Measurements from ENCODE around the gene SDHA. TPM values are rescaled to one million over a fixed set of nuclear protein-coding genes. Genes with fewer than 3 reads are reported as not detected.

SDHA gene
- polyA plus RNA-seq, 2 donors = 43.7 to 63.1 TPM

DNA sequence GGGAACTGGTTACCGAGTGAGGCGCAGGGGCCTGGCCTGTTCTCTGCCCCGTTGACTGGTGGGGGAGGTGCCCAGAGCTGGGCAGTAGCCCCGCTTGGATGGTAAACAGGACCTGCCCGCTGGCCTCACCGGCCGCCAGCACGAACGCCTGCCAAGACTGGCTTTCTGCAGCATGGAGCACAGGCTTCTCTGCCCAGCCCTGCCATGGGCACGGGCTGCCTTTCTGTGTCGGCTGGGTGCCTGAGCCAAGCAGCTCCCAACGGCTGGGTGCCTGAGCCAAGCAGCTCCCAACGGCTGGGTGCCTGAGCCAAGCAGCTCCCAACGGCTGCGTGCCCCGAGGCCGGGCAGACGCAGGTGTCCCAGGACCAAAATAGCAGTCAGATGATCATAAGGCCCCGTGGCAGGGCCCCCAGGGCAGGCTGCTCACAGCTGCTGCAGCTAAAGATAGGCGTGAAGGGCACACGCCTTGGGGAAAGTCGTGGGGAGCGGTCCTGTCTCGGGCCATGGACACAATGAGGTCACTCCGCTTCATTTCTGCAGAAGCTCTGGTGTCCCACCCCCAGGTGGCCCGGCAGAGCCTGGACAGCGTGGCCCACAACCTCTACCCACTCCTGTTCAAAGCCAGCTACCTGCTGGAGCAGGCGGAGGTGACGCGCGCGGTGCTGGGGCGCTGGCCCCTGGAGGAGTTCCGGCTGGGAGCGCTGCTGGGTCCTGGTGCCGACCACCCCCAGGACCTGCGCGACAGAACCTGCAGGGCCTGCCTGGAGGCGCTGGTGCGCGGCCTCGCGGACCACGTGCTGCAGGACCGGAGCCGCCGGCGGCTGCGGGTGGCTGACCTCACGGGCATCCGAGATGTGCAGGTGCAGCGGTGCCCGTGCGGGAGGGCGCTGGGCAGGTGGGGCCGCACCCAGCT lies 26.8 kb upstream of the SDHA start, which contains the start of gene LRRC14B:
Gene LRRC14B, plus strand, starts transcription at position 460 of the 913 bp plus-strand sequence. Its CDS starts 44 bp downstream, at position 504.
- Histone ChIP-seq H3K27me3 (ENCODE audit: control insufficient read depth in 1 of 2, insufficient read depth in 2 of 2, low read length in 2 of 2) (no peaks in the 10 kb centered on the region), H3K9me3 (ENCODE audit: control insufficient read depth in 2 of 2, insufficient read depth in 1 of 2, low read depth in 1 of 2, low read length in 1 of 2) (no peaks in the 10 kb centered on the region), H3K36me3 (ENCODE audit: control insufficient read depth in 2 of 2, insufficient read depth in 2 of 2, low read length in 1 of 2) (no peaks in the 10 kb centered on the region), H3K27ac (ENCODE audit: low read depth in 2 of 2, low read length in 1 of 2) (no peak within 1 kb of the TSS), H3K4me1 (ENCODE audit: control insufficient read depth in 2 of 2, insufficient read depth in 2 of 2, low read length in 1 of 2) (peaks cover 4 to 12% of the 10 kb centered on the region in 2 donors), H3K4me3 (ENCODE audit: low read depth in 1 of 2, low read length in 2 of 2) (peak within 1 kb of the TSS in 1 of 2 donors; percentile 7)
- WGBS, 2 donors = 14 to 16% methylated on average over 54 to 56 of the region's 56 CpGs

DNA sequence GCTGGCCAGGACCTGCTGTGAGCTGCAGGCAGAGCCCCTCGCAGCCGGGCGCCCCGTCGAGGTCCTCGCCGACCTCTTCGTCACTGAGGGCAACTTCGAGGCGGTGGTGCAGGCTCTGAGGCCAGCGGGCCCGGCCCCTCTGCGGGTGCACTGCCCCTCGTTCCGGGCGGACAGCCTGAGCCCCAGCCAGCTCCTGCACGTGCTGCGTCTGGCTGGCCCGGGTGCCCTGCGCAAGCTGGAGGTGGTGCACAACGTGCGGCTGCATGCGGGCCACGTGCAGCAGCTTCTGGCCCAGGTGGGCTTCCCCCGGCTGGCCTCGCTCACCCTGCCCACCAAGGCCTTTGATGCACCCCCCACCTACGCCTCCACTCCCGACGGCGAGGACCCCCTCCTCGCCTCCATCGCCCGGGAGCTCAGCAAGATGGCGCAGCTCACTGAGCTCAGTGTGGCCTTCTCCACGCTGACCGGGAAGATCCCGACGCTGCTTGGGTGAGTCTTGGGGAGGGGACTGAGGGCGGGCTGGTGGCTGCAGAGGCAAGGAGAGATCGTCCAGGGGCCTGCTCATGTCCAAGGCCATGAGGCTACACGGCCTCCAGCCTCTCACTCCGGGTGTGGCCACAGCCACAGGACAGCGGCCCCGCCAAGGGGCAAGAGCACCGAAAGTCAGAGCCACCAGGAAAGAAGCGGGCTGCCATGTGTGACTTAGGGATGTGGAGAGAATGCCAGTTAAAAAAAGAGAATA lies 26.0 kb upstream of the SDHA start:
- WGBS, 2 donors = 81 to 83% methylated on average over 44 to 46 of the region's 46 CpGs
- no peak overlapping the region for H3K27ac ChIP-seq (ENCODE audit: low read depth in 2 of 2, low read length in 1 of 2)
- H3K27me3 ChIP-seq (ENCODE audit: control insufficient read depth in 1 of 2, insufficient read depth in 2 of 2, low read length in 2 of 2) = no peaks in the 10 kb centered on the region
- no peaks in the 10 kb centered on the region for H3K36me3 ChIP-seq (ENCODE audit: control insufficient read depth in 2 of 2, insufficient read depth in 2 of 2, low read length in 1 of 2)
- H3K9me3 ChIP-seq (ENCODE audit: control insufficient read depth in 2 of 2, insufficient read depth in 1 of 2, low read depth in 1 of 2, low read length in 1 of 2) = no peaks in the 10 kb centered on the region
- H3K4me3 ChIP-seq (ENCODE audit: low read depth in 1 of 2, low read length in 2 of 2) = no peak overlapping the region
- peaks cover 4 to 12% of the 10 kb centered on the region in 2 donors for H3K4me1 ChIP-seq (ENCODE audit: control insufficient read depth in 2 of 2, insufficient read depth in 2 of 2, low read length in 1 of 2)

DNA sequence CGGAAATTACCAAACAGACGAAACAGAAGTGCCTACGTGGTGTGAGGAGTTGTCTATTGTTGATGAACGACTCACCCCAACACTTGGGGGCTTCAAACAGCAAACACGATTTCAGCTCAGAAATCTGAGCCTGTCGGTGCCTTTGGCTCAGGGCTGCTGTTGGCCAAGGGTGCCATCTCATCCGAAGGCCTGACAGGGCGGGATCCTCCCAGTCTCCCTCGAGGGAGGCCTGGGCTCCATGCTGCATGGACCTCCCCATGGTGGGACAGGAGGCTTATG lies 25.5 kb upstream of the SDHA start:
- whole genome bisulfite sequencing, 2 donors = 80 to 86% methylated on average over 9 of the region's 9 CpGs
- Histone ChIP-seq H3K27ac (ENCODE audit: low read depth in 2 of 2, low read length in 1 of 2) (no peak overlapping the region), H3K4me1 (ENCODE audit: control insufficient read depth in 2 of 2, insufficient read depth in 2 of 2, low read length in 1 of 2) (peaks cover 4 to 12% of the 10 kb centered on the region in 2 donors), H3K4me3 (ENCODE audit: low read depth in 1 of 2, low read length in 2 of 2) (no peak overlapping the region), H3K27me3 (ENCODE audit: control insufficient read depth in 1 of 2, insufficient read depth in 2 of 2, low read length in 2 of 2) (no peaks in the 10 kb centered on the region), H3K36me3 (ENCODE audit: control insufficient read depth in 2 of 2, insufficient read depth in 2 of 2, low read length in 1 of 2) (no peaks in the 10 kb centered on the region), H3K9me3 (ENCODE audit: control insufficient read depth in 2 of 2, insufficient read depth in 1 of 2, low read depth in 1 of 2, low read length in 1 of 2) (no peaks in the 10 kb centered on the region)

DNA sequence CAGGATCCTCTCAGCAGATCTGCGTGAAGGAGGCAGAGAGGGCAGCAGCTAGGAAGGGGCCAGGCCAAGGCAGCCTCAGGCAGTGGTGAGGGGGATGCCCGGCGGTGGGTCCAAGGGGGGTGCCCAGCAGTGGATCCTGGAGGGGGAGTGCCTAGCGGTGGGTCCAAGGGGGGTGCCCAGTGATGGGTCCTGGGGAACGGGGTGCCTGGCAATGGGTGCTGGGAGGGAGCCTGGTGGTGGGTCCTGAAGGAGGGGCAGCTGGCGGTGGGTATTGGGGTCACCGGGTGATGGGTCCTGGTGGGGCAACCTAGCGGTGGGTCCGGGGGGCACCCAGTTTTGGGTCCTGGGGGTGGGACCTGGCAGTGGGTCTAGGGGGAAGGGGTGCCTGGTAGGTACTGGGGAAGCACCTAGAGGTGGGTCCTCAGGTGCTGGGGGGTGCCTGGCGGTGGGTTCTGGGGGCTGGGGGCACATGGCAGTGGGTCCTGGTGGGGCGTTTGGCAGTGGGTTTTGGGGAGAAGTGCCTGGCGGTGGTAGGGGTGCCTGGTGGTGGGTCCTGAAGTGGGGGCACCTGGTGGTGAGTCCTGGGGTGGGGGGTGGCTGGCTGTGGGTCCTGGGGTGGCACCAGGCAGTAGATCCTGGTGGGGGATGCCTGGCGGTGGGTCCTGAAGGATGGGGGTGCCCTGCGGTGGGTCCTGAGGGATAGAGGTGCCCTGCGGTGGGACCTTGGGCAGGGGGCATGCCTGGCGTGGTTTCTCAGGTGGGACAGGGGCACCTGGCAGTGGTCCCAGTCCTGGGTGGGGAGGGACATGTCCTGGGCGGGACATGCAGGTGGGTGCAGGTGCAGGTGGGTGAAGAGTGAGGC lies 24.9 kb upstream of the SDHA start:
- H3K36me3 ChIP-seq (ENCODE audit: control insufficient read depth in 2 of 2, insufficient read depth in 2 of 2, low read length in 1 of 2) = no peaks in the 10 kb centered on the region
- no peak overlapping the region for H3K4me3 ChIP-seq (ENCODE audit: low read depth in 1 of 2, low read length in 2 of 2)
- no peaks in the 10 kb centered on the region for H3K9me3 ChIP-seq (ENCODE audit: control insufficient read depth in 2 of 2, insufficient read depth in 1 of 2, low read depth in 1 of 2, low read length in 1 of 2)
- H3K4me1 ChIP-seq (ENCODE audit: control insufficient read depth in 2 of 2, insufficient read depth in 2 of 2, low read length in 1 of 2) = peaks cover 4 to 12% of the 10 kb centered on the region in 2 donors
- WGBS, 2 donors = 85 to 88% methylated on average over 17 of the region's 17 CpGs
- no peak overlapping the region for H3K27ac ChIP-seq (ENCODE audit: low read depth in 2 of 2, low read length in 1 of 2)
- no peaks in the 10 kb centered on the region for H3K27me3 ChIP-seq (ENCODE audit: control insufficient read depth in 1 of 2, insufficient read depth in 2 of 2, low read length in 2 of 2)

DNA sequence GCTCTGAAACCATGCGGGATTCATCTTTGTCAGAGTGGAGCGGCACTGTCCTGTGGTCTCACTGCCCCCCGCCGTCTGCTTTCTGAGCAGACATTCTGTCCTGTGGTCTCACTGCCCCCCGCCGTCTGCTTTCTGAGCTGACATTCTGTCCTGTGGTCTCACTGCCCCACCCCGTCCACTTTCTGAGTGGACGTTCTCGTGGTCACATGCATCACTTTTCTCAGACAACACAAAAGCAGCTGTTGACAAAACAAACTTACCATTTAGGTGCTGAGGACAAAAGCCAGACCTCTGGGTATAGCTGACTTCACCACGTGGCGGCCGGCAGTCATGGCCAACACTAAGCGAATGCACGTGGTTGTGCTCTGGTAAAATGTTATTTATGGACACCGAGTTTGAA lies 24.0 kb upstream of the SDHA start:
- H3K4me3 ChIP-seq (ENCODE audit: low read depth in 1 of 2, low read length in 2 of 2) = no peak overlapping the region
- peaks cover 4 to 10% of the 10 kb centered on the region in 2 donors for H3K4me1 ChIP-seq (ENCODE audit: control insufficient read depth in 2 of 2, insufficient read depth in 2 of 2, low read length in 1 of 2)
- H3K9me3 ChIP-seq (ENCODE audit: control insufficient read depth in 2 of 2, insufficient read depth in 1 of 2, low read depth in 1 of 2, low read length in 1 of 2) = no peaks in the 10 kb centered on the region
- H3K27ac ChIP-seq (ENCODE audit: low read depth in 2 of 2, low read length in 1 of 2) = no peak overlapping the region
- 88 to 89% methylated on average over 15 of the region's 15 CpGs for WGBS, 2 donors
- no peaks in the 10 kb centered on the region for H3K36me3 ChIP-seq (ENCODE audit: control insufficient read depth in 2 of 2, insufficient read depth in 2 of 2, low read length in 1 of 2)
- no peaks in the 10 kb centered on the region for H3K27me3 ChIP-seq (ENCODE audit: control insufficient read depth in 1 of 2, insufficient read depth in 2 of 2, low read length in 2 of 2)

DNA sequence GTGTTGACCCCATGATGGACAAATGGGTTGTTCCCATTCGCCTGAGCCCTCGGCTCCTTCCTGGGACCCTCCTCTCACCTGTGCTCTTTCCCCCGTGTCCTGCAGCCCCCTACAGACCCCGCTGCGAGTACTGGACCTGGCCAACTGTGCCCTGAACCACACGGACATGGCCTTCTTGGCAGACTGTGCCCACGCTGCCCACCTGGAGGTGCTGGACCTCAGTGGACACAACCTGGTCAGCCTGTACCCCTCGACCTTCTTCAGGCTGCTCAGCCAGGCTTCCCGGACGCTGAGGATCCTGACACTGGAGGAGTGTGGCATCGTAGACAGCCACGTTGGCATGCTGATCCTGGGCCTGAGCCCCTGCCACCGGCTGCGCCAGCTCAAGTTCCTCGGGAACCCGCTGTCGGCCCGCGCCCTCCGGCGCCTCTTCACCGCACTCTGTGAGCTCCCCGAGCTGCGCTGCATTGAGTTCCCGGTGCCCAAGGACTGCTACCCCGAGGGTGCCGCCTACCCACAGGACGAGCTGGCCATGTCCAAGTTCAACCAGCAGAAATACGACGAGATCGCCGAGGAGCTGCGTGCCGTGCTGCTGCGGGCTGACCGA lies 23.4 kb upstream of the SDHA start:
- no peaks in the 10 kb centered on the region for H3K36me3 ChIP-seq (ENCODE audit: control insufficient read depth in 2 of 2, insufficient read depth in 2 of 2, low read length in 1 of 2)
- no peak overlapping the region for H3K27ac ChIP-seq (ENCODE audit: low read depth in 2 of 2, low read length in 1 of 2)
- WGBS, 2 donors = 92% methylated on average over 36 of the region's 36 CpGs
- no peak overlapping the region for H3K4me3 ChIP-seq (ENCODE audit: low read depth in 1 of 2, low read length in 2 of 2)
- no peaks in the 10 kb centered on the region for H3K9me3 ChIP-seq (ENCODE audit: control insufficient read depth in 2 of 2, insufficient read depth in 1 of 2, low read depth in 1 of 2, low read length in 1 of 2)
- peaks cover 4 to 10% of the 10 kb centered on the region in 2 donors for H3K4me1 ChIP-seq (ENCODE audit: control insufficient read depth in 2 of 2, insufficient read depth in 2 of 2, low read length in 1 of 2)
- H3K27me3 ChIP-seq (ENCODE audit: control insufficient read depth in 1 of 2, insufficient read depth in 2 of 2, low read length in 2 of 2) = no peaks in the 10 kb centered on the region

DNA sequence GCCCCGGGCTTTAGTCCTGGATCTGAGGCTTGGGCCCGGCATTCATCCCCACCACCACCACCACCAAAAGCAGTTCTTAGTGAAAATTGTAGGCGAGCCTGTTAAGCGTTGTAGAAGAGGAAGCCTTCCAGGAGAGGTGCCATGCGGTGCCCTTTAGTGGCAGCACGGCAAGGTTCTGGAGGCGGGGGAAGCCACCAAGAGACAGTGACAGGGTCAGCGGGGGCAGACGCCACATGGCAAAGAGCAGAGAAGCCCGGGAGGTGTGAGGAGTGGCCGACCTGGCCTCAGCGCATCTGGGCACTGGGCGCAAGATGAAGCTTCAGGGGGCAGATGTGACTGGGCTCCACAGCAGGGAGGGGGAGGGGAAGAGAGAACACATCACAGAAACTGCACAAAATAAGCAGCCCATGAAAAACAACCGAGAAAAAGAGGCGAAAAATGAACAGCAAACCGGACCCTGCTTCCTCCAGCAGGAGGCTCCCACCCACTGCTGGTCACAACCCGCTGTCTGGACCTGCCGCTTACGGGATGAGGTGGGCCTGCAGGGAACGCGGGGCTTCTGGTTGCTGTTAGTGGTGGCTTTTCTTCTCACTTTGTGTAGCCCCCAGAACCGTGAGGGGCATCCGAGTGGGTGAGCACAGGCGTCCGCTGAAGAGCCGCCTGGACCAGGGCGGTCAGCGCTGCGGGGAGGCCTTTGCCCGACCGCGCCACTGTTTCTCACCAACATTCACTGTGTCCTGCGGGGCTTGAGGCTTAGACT lies 22.5 kb upstream of the SDHA start:
- 80 to 83% methylated on average over 33 of the region's 33 CpGs for WGBS, 2 donors

DNA sequence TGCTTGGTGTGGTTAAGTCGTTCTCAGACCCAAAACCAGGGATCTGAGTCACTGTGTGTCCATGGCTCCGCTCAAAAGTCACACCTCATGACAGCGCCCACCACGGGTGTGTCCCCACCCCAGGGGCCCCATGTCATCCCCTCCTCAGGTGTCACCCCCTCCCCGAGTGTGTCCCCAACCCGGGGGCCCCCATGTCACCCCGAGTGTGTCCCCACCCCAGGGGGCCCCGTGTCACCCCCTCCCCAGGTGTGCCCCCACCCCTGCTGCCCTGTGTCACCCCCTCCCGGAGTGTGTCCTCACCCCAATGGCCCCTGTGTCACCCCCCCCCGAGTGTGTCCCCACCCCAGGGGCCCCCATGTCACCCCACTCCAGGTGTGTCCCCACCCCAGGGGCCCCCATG lies 21.8 kb upstream of the SDHA start:
- Histone ChIP-seq H3K27me3 (ENCODE audit: control insufficient read depth in 1 of 2, insufficient read depth in 2 of 2, low read length in 2 of 2) (no peaks in the 10 kb centered on the region), H3K36me3 (ENCODE audit: control insufficient read depth in 2 of 2, insufficient read depth in 2 of 2, low read length in 1 of 2) (no peaks in the 10 kb centered on the region), H3K9me3 (ENCODE audit: control insufficient read depth in 2 of 2, insufficient read depth in 1 of 2, low read depth in 1 of 2, low read length in 1 of 2) (no peaks in the 10 kb centered on the region), H3K27ac (ENCODE audit: low read depth in 2 of 2, low read length in 1 of 2) (no peak overlapping the region), H3K4me1 (ENCODE audit: control insufficient read depth in 2 of 2, insufficient read depth in 2 of 2, low read length in 1 of 2) (peaks cover 4 to 5% of the 10 kb centered on the region in 2 donors), H3K4me3 (ENCODE audit: low read depth in 1 of 2, low read length in 2 of 2) (no peak overlapping the region)
- 73 to 83% methylated on average over 8 to 9 of the region's 10 CpGs for WGBS, 2 donors

More for the DNA sequence above, 22.5 kb upstream of the SDHA start:
- H3K4me3 ChIP-seq (ENCODE audit: low read depth in 1 of 2, low read length in 2 of 2) = no peak overlapping the region
- H3K9me3 ChIP-seq (ENCODE audit: control insufficient read depth in 2 of 2, insufficient read depth in 1 of 2, low read depth in 1 of 2, low read length in 1 of 2) = no peaks in the 10 kb centered on the region
- no peaks in the 10 kb centered on the region for H3K27me3 ChIP-seq (ENCODE audit: control insufficient read depth in 1 of 2, insufficient read depth in 2 of 2, low read length in 2 of 2)
- H3K36me3 ChIP-seq (ENCODE audit: control insufficient read depth in 2 of 2, insufficient read depth in 2 of 2, low read length in 1 of 2) = no peaks in the 10 kb centered on the region
- peaks cover 4 to 7% of the 10 kb centered on the region in 2 donors for H3K4me1 ChIP-seq (ENCODE audit: control insufficient read depth in 2 of 2, insufficient read depth in 2 of 2, low read length in 1 of 2)
- no peak overlapping the region for H3K27ac ChIP-seq (ENCODE audit: low read depth in 2 of 2, low read length in 1 of 2)

Data from esophagus (tissue), 2 donors.